CD4-positive, alpha-beta T cell treated with Interleukin-17A for 4 hours (primary cell): ENCODE data around the gene TLN1.

Experiments used
- DNase-seq: peaks from one replicate; pipeline ENCODE4 v3.0.0-alpha.2; 2020; ENCODE audit warnings: mixed read lengths

Gene TLN1

GRCh38 chr9:35700942-35701341 is 31.1 kb downstream of the TLN1 start:
- DNase-seq = no peak

DNA sequence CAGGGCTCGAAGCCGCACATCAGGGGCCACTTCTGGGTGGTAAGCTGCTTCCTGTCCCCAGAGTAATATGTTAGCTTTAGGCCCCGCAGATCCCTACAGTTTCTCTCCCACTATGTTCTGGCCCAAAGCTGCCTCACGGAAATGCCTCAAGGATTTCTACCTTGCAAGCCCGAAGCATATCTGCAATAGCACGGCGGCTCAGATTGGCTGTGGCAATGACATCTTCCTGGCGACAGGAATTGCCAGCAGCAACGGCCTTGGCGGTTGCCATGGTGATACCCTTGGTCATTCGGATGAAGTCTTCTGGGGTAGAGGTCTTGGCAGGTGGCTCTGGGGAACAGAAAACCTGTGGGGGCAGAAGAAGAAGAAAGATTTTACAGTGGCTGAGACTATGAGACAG is 32.0 kb downstream of the TLN1 start:
- no peak for DNase-seq

DNA sequence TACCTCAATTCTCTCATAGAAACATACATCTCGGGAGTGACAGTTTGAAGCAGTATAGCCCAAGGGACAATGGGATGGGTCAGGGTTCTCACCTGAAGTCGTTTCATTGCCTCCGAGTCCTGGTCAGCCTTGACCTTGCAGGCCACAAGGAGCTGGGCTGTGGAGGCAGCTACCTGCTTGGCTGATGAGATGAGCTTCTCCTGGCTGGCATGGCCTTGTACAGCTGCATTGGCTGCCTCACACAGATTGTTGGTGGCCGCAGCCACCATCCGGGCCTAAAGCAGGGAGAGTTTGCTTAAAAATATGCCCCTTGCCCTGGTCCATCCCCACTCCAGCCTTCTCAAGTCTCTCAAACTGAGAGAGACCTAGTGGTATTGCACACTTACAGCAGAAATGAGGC is 33.8 kb downstream of the TLN1 start:
- DNase-seq = no peak

DNA sequence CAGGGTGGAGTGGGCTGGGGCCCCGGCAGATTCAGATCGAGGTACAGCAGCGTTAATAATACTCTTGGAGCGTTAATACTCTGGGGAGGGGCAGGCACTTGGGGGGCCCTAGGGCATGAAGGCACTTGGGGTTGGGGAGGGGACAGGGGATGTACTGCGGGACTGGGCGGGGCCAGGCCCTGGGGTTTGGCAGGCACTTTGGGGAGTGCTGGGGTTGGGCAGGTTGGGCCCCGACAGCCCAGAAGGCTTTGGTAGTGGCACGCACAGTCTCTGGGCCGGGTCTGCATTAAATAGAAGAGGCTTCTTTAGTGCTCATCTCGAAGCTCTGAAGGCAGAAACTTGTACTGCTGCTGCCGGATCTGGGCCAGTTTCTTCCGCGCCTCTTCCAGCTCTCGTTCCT is 34.5 kb downstream of the TLN1 start:
- DNase-seq = no peak

- peak; percentile 71 for DNase-seq
Observed at GRCh38 chr9:35696520-35697215, 35.3 kb downstream of the TLN1 start.

DNA sequence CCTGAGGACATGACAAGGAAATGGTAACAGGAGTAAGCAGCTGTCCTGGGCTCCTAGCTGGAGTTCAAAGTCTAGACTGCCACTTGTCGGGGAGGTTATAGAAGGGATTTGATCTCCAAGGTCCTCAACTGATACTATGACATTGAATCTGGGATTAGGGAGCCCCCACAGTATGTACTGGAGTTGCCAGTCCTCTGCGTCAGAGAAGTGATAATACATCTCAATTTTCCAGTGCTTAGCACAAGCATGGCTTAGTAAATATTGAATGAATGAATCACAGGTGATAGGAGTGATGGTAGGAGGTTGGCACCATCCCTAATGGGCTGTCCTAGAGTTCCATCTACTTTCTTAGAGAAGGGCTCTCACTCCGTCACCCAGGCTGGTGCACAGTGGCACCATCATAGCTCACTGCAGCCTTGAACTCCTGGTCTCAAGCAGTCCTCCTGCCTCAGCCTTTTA is 36.0 kb downstream of the TLN1 start:
- no peak for DNase-seq

DNA sequence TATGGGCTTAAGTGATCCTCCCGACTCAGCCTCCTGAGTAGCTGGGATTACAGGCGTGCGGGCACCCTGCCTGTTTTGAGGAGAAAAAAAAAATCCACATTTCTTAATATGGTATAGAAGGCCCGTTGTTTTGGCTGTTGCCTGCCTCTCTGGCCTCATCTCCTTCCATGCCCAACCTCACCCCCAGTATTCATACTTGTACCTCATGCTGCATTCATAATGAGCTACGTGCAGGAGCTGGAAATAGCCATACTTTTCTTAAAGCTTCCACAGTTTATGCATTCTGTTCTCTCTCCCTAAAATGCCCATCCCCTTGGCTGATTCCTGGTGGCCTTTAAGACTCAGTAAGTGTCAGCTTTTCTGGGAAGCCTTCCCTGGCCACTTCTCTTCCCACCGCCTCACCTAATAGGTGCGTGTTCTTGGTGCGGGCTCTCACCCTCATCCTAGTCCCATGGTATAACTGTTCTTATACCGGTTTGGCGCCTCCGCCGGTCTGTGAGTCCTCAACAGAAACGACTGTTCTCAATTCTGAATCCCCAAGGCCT is 40.2 kb downstream of the TLN1 start:
- no peak for DNase-seq

DNA sequence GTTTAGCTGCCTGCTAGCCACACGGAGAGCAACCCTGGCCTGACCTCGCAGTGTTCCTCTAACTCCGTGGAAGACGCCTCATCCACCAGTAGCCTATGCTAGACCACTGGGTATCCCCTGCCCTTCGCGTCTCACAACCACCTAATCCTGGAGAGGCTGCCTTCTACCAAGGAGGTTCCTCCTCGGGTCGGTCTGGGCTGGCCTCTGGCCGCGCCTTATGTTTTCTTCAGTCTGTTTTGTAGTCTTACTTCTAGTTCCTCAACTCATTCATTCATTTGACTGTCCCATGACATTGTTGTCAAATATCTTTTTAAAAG is 40.7 kb downstream of the TLN1 start:
- DNase-seq = no peak

GRCh38 chr9:35690614-35691333 is 41.2 kb downstream of the TLN1 start:
- peak; percentile 62 for DNase-seq

DNA sequence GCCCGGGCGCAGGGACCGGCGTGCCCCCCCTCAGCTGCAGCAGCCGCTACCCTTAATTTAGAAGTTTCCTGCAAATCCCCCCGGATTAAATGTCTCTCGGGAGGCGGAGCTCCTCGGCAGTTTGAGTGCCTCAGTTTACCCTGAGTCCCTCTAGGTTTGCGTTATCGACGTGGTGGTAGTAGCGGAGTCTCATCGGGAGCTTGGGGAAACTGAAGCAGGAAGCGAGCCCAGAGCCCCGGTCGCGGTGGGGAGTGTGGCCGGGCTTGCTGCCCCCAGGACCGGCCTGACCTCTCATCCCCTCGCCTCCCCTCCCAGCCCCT is 41.7 kb downstream of the TLN1 start:
- no peak for DNase-seq

DNA sequence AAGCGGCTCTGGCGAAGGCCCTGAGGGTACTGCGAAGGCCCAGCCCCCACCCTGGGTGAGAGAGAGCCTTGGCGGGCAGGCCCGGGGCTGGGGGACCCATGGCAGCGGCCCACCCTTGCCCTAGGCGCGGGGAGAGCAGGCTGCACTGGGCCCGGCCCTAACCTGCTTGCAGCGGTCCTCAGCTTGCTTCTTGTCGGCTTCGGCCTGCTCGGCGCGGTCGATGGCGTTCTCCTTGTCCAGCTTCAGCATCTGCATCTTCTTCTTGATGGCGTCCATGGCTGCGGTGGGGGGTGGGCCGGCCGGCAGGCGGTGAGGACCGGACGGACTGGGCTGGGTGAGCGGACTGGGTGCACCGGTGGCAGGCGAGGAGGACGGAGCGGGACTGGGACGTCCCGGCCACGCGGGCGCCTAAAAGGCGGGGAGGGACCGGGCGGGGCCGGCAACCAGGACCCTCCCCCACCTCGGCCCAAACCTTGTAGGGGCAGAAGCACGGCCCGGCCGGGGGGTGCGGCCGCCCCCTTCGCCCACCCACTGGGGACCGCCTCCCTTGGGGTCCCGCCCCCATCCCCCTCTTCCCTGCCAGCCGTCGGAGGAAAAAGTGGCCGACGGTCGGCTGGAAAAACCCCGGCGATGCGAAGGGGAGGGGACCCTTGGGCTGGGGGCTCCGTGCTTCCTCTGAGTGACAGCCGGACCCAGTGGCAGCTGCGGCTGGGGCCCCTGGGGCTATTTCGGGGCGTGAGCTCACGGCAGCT is 42.3 kb downstream of the TLN1 start, which contains the start of gene TPM2:
TSS of gene TPM2 (minus strand) at position 384 of the 752 bp plus-strand sequence. CDS start at position 276, 108 bp downstream.
- DNase-seq = no peak

DNA sequence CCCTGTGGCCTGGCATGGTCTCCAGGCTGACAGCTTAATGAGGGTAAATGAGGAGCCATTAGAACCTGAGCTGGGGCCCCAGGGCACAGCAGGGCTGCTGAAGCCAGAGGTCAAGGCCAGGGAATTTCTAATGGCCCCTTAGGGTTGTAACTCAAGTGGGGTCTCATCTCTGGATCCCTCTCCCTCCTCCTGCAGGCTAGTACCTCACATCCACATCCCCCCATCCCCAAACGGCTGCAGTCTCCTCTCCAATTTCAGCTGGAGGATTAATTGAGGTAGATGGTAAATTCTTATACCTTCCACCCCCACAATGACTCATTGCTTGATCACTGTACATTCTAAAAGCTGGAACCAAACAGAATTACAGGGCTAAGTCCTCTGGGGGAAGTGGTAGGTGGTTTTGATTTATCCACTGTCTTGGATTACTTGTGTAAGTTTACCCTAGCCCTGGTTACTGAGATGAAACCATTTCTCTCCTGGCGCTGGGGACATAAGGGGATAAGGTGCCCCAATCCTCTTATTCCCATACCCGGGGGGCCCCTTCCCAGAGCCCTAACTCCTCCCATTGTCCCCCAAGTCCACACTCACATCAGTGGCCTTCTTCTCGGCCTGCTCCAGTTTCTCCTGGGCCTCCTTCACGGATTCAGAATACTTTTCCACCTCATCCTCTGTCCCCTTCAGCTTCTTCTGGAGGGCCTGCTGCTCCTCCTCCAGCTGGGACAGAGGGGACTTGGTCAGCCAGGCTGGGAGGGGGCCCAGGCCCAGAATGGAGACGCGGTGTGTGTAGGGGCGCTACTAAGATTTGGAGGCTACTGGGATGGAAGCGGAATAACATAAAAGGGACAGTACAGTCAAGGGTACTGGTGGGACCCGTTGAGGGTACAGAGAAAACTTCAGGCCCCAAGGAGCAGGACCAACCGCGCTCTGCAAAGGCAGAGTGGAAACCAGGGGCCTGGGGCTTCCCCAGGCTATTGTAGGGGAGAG is 43.1 kb downstream of the TLN1 start:
- no peak for DNase-seq

GRCh38 chr9:35687972-35688557 is 43.9 kb downstream of the TLN1 start:
- DNase-seq = no peak

DNA sequence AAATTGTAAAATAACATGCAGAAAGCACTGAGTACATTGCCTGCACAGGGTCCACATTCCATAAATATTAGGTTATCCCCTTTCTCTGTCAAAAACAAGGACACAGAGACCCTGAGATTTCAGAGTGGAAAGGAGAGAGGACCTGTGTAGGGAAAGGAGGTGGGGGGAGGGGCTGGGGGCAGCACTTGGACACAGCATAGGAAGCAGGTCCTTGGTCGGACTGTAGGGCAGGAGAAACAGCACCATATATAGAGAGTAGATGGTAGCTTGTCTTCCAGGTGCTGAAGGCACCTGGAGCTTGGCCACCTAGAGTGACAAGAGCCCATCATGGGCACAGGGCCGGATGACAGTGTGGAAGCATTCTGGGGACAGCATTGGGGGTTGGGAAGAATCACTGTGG is 44.7 kb downstream of the TLN1 start:
- DNase-seq = no peak

- no peak for DNase-seq
Observed at GRCh38 chr9:35686222-35687203, 45.5 kb downstream of the TLN1 start.

GRCh38 chr9:35685506-35685905 is 46.5 kb downstream of the TLN1 start:
- DNase-seq = no peak

GRCh38 chr9:35684921-35685320 is 47.1 kb downstream of the TLN1 start:
- no peak for DNase-seq

GRCh38 chr9:35683323-35683722 is 48.7 kb downstream of the TLN1 start:
- DNase-seq = no peak

GRCh38 chr9:35682520-35683315 is 49.3 kb downstream of the TLN1 start:
- DNase-seq = no peak

DNA sequence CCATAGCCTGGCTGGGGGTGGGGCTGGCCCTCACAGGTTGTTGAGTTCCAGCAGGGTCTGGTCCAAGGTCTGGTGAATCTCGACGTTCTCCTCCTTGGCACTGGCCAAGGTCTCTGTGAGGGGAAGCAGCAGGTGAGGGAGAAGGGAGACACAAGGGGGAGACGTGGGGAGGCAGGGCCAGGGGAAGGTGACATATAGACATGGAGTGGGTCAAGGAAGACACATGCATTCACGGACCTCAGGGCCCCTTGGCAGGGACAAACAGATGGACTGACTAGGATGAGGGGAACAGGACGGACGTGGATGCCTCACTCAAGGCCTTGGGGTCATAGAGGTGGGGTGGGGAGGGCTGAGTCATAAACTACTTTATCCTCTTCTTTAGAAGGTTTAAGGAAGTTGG is 49.9 kb downstream of the TLN1 start:
- no peak for DNase-seq
